Measurements from ENCODE around the gene SRP9. TPM values are rescaled to one million over a fixed set of nuclear protein-coding genes. Genes with fewer than 3 reads are reported as not detected.

SRP9 gene
- total and polyA plus RNA-seq, 10 of the 15 experiments (the other 5 are each of a cell fraction or from before 2014, with no cell fraction given): 248 to 1,200 (median 514) TPM

GRCh38 chr1:225757927-225758656 is 19.5 kb upstream of the SRP9 start:
- ChIA-PET CTCF (interaction anchor here (0.8 to 2.1 kb wide), 3 partner anchors 12 to 19 kb away, joined by 3 to 6 read pairs (median 4); partner anchors contain the start of gene SRP9), POLR2A (no interaction called here), RAD21 (ENCODE audit: unreplicated experiment) (no interaction called here), SMC1A (ENCODE audit: uncharacterized antibody, unreplicated experiment) (no interaction called here)
- Histone ChIP-seq H3K27ac (ENCODE audit: control insufficient read depth, insufficient read depth) (no peak overlapping the region), H3K4me3 (no peak overlapping the region), H3K36me3 (ENCODE audit: control insufficient read depth in 2 of 2, insufficient read depth in 2 of 2, low read length in 1 of 2) (no peaks in the 10 kb centered on the region), H3K4me2 (ENCODE audit: control insufficient read depth, insufficient read depth) (no peak overlapping the region), H3K27me3 (replicated peaks in 1 of 2; ENCODE audit: control insufficient read depth in 2 of 2, insufficient read depth in 2 of 2, low read length in 1 of 2) (no peaks in the 10 kb centered on the region; a peak in 1 of 4 replicates), H3K79me2 (ENCODE audit: control insufficient read depth, insufficient read depth, low read length) (no peaks in the 10 kb centered on the region), H2AFZ (ENCODE audit: control insufficient read depth, low read depth, low read length) (no peak overlapping the region), H3K4me1 (ENCODE audit: control insufficient read depth, insufficient read depth, low read length) (no peaks in the 10 kb centered on the region), H4K20me1 (ENCODE audit: control insufficient read depth, insufficient read depth) (no peaks in the 10 kb centered on the region), H3K9ac (ENCODE audit: control insufficient read depth, insufficient read depth, low read length) (no peak overlapping the region), H3K9me3 (replicated peaks; ENCODE audit: control insufficient read depth, insufficient read depth, low read length) (no peaks in the 10 kb centered on the region)
- in situ Hi-C loops (cut with MboI): no loop called here
- ATAC-seq (no peak), FAIRE-seq (no peak), DNase-seq (ENCODE audit: low read depth, low spot score) (no peak)
- 46% methylated on average over 10 of the region's 10 CpGs for WGBS (ENCODE audit: insufficient coverage, insufficient replicate concordance, low lambda C conversion rate, missing lambda C conversion rate)
- BruUV-seq (replicated peaks): no TSS peak
- intact Hi-C loops (cut with micrococcal nuclease; ENCODE audit: unreplicated experiment): no loop called here
- TF ChIP-seq CHD2 (IDR thresholded peaks at IDR 0.05; ENCODE audit: borderline replicate concordance, low read depth, low read length) (no peak), MLLT1 (IDR thresholded peaks at IDR 0.05) (no peak), KAT2A (conservative IDR thresholded peaks at IDR 0.05; ENCODE audit: control insufficient read depth, low read depth, low read length) (no peak), ELK1 (IDR thresholded peaks at IDR 0.05; ENCODE audit: low read depth, low read length) (no peak), ZNF24 (IDR thresholded peaks at IDR 0.05) (no peak), ZBTB11 (CRISPR knock-in tag; IDR thresholded peaks at IDR 0.05) (no peak), EGR1 (IDR thresholded peaks at IDR 0.05; ENCODE audit: borderline replicate concordance in 1 of 2, low read depth in 2 of 2, low read length in 2 of 2) (no peak), DPF2 (IDR thresholded peaks at IDR 0.05) (no peak), RAD51 (IDR thresholded peaks at IDR 0.05) (no peak), SKIL (IDR thresholded peaks at IDR 0.05; ENCODE audit: low read depth, poor library complexity, severe bottlenecking) (no peak)
- TF ChIP-seq, protein P1, sequence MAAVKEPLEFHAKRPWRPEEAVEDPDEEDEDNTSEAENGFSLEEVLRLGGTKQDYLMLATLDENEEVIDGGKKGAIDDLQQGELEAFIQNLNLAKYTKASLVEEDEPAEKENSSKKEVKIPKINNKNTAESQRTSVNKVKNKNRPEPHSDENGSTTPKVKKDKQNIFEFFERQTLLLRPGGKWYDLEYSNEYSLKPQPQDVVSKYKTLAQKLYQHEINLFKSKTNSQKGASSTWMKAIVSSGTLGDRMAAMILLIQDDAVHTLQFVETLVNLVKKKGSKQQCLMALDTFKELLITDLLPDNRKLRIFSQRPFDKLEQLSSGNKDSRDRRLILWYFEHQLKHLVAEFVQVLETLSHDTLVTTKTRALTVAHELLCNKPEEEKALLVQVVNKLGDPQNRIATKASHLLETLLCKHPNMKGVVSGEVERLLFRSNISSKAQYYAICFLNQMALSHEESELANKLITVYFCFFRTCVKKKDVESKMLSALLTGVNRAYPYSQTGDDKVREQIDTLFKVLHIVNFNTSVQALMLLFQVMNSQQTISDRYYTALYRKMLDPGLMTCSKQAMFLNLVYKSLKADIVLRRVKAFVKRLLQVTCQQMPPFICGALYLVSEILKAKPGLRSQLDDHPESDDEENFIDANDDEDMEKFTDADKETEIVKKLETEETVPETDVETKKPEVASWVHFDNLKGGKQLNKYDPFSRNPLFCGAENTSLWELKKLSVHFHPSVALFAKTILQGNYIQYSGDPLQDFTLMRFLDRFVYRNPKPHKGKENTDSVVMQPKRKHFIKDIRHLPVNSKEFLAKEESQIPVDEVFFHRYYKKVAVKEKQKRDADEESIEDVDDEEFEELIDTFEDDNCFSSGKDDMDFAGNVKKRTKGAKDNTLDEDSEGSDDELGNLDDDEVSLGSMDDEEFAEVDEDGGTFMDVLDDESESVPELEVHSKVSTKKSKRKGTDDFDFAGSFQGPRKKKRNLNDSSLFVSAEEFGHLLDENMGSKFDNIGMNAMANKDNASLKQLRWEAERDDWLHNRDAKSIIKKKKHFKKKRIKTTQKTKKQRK (IDR thresholded peaks at IDR 0.05; ENCODE audit: low read depth, low read length): no peak
